Stimulated activated CD8-positive, alpha-beta memory T cell treated with anti-CD3 and anti-CD28 coated beads, Interleukin-2, amount 100 ng/mL, for 1 hour (primary cell): ENCODE data around the gene ASB16.
"Not testable (repeated sequence)": the region's sequence is repeated elsewhere in the genome, so short reads cannot be mapped to it uniquely, and the experiment has no call there.

ENCODE experiments used
- DNase-seq, 2 donors: peaks; one replicate each; pipeline ENCODE4 v3.0.0-alpha.2; 2020; ENCODE audit warnings: low read depth in 2 of 2

The ASB16 gene

GRCh38 chr17:44146375-44147346 lies 23.8 kb upstream of the ASB16 start:
- no peak for DNase-seq

- DNase-seq: no peak
Measured at GRCh38 chr17:44147812-44148211, 22.7 kb upstream of the ASB16 start.

GRCh38 chr17:44149066-44149465 lies 21.4 kb upstream of the ASB16 start:
- DNase-seq: not testable (repeated sequence)

GRCh38 chr17:44149750-44150329 lies 20.7 kb upstream of the ASB16 start:
- DNase-seq: no peak

- DNase-seq: no peak
Measured at GRCh38 chr17:44152875-44153274, 17.6 kb upstream of the ASB16 start.

- no peak for DNase-seq
Measured at GRCh38 chr17:44155488-44155887, 15.0 kb upstream of the ASB16 start.

- DNase-seq: no peak
Measured at GRCh38 chr17:44159519-44160210, 10.8 kb upstream of the ASB16 start.

- no peak for DNase-seq
Measured at GRCh38 chr17:44164476-44164875, 6.0 kb upstream of the ASB16 start.

GRCh38 chr17:44167181-44167861 lies 3.2 kb upstream of the ASB16 start:
- no peak for DNase-seq

- no peak for DNase-seq
Measured at GRCh38 chr17:44170135-44170498, 387 bp upstream of the ASB16 start.

- DNase-seq: no peak
Measured at GRCh38 chr17:44171931-44172455, 1.5 kb downstream of the ASB16 start.

- no peak for DNase-seq
Measured at GRCh38 chr17:44174427-44174826, 3.9 kb downstream of the ASB16 start.

- DNase-seq: no peak
Measured at GRCh38 chr17:44176257-44176656, 5.8 kb downstream of the ASB16 start.

- DNase-seq: no peak
Measured at GRCh38 chr17:44176671-44177501, 6.4 kb downstream of the ASB16 start.

GRCh38 chr17:44177640-44178039 lies 7.1 kb downstream of the ASB16 start:
- DNase-seq: no peak

GRCh38 chr17:44178133-44178532 lies 7.6 kb downstream of the ASB16 start:
- no peak for DNase-seq

GRCh38 chr17:44183024-44183423 lies 12.5 kb downstream of the ASB16 start:
- no peak for DNase-seq

GRCh38 chr17:44184212-44184810 lies 13.8 kb downstream of the ASB16 start:
- DNase-seq: no peak

- DNase-seq: peak; percentile 99
Measured at GRCh38 chr17:44186307-44187130, 16.0 kb downstream of the ASB16 start, which contains the start of gene TMUB2. Gene TMUB2, plus strand, starts transcription at chr17:44186972. Its CDS starts 737 bp downstream, at chr17:44187709.
